H1 (cell line): ENCODE data around the gene MED29. TPM values are rescaled to one million over a fixed set of nuclear protein-coding genes. Genes with fewer than 3 reads are reported as not detected.

Experiments used
- CTCF ChIA-PET: fragments of 300-600 bp; sonication (Branson Sonifier 250); formaldehyde crosslinking; loops from one replicate; lab custom pipeline; 2021; ENCODE audit not compliant: partially characterized antibody; lab: Charles Lee
- POLR2A ChIA-PET: fragments of 300-600 bp; sonication (Branson Sonifier 250); formaldehyde crosslinking; loops from one replicate; lab custom pipeline; 2021; ENCODE audit warnings: inconsistent platforms; ENCODE audit not compliant: partially characterized antibody; lab: Charles Lee
- DNase-seq, 2 experiments: peaks; one replicate each; pipeline versions ENCODE4 v3.0.0 to v3.0.0-alpha.2; 2010 to 2022; ENCODE audit warnings: low spot score in 2 of 2, low read depth in 1 of 2, mixed read lengths in 1 of 2
- FAIRE-seq: peaks from 2 replicates; lab custom pipeline; 2011; peaks lifted over from hg19 to GRCh38; lab: Jason Lieb, UNC
- H2AFZ ChIP-seq: 2 replicates; pipeline ENCODE4 v1.8.1; 2012; ENCODE audit warnings: low read length, inconsistent platforms
- H2AK5ac ChIP-seq: 2 replicates; pipeline ENCODE4 v1.6.1; 2013; ENCODE audit warnings: low read depth, low read length
- H2BK120ac ChIP-seq: replicated peaks from 2 replicates; pipeline ENCODE3; 2013; ENCODE audit warnings: low read depth, low read length, inconsistent platforms
- H2BK12ac ChIP-seq: 2 replicates; pipeline ENCODE4 v1.6.1; 2013; ENCODE audit warnings: low read depth, low read length
- H2BK15ac ChIP-seq: 2 replicates; pipeline ENCODE4 v1.6.1; 2013; ENCODE audit warnings: low read length
- H2BK20ac ChIP-seq: 2 replicates; pipeline ENCODE4 v1.6.1; 2013; ENCODE audit warnings: low read length
- H2BK5ac ChIP-seq: 2 replicates; pipeline ENCODE4 v1.6.1; 2013; ENCODE audit warnings: low read depth, low read length
- H3K14ac ChIP-seq: 2 replicates; pipeline ENCODE4 v1.6.1; 2013; ENCODE audit warnings: inconsistent platforms; ENCODE audit not compliant: insufficient read length
- H3K18ac ChIP-seq: 2 replicates; pipeline ENCODE4 v1.6.1; 2013; ENCODE audit warnings: low read length; ENCODE audit errors: extremely low read depth
- H3K23ac ChIP-seq: 2 replicates; pipeline ENCODE4 v1.6.1; 2013; ENCODE audit warnings: inconsistent platforms; ENCODE audit not compliant: insufficient read length
- H3K23me2 ChIP-seq: 2 replicates; pipeline ENCODE4 v1.6.1; 2013; ENCODE audit warnings: low read depth, low read length
- H3K27ac ChIP-seq: 2 replicates; pipeline ENCODE4 v1.6.1; 2011; ENCODE audit warnings: low read depth, low read length, inconsistent platforms
- H3K27me3 ChIP-seq, 4 experiments: replicated peaks in 1 of 4; 1 replicate in 1 of 4; 2 replicates in 3 of 4; pipeline versions ENCODE4 v1.6.1 to v1.8.1; 2011 to 2013; ENCODE audit warnings: low read length in 3 of 4, mild to moderate bottlenecking in 3 of 4, inconsistent platforms in 2 of 4, mixed read lengths in 2 of 4, moderate library complexity in 1 of 4; ENCODE audit not compliant: control insufficient read depth in 3 of 4, insufficient read depth in 3 of 4; ENCODE audit errors: extremely low read depth in 1 of 4
- H3K36me3 ChIP-seq, 4 experiments: 2 replicates each; pipeline versions ENCODE4 v1.6.1 to v1.8.1; 2011 to 2013; ENCODE audit warnings: mild to moderate bottlenecking in 4 of 4, low read length in 3 of 4, moderate library complexity in 2 of 4, control low read depth in 1 of 4, inconsistent platforms in 1 of 4; ENCODE audit not compliant: insufficient read depth in 4 of 4, control insufficient read depth in 2 of 4
- H3K4ac ChIP-seq: replicated peaks from 2 replicates; pipeline ENCODE3; 2013; ENCODE audit warnings: low read length, low read depth, mixed read lengths, inconsistent platforms; ENCODE audit not compliant: insufficient read length
- H3K4me1 ChIP-seq, 4 experiments: replicated peaks in 1 of 4; 1 replicate in 1 of 4; 2 replicates in 3 of 4; pipeline versions ENCODE4 v1.6.1 to v1.8.1; 2011 to 2013; ENCODE audit warnings: low read length in 3 of 4, inconsistent platforms in 2 of 4, mixed read lengths in 1 of 4; ENCODE audit not compliant: insufficient read depth in 4 of 4, control insufficient read depth in 3 of 4
- H3K4me2 ChIP-seq, 2 experiments: 2 replicates each; pipeline versions ENCODE4 v1.6.1 to v1.8.1; 2011 to 2013; ENCODE audit warnings: low read depth in 2 of 2, low read length in 2 of 2, control low read depth in 1 of 2, inconsistent platforms in 1 of 2, mild to moderate bottlenecking in 1 of 2; ENCODE audit not compliant: insufficient read depth in 1 of 2
- H3K4me3 ChIP-seq, 4 experiments: fragments of 200-600, 300-600 bp in 1 of 4; sonication (generic), shearing (Covaris generic), sonication (Bioruptor Twin) in 1 of 4; 2 replicates each; pipeline versions ENCODE4 v1.5.1 to v1.8.1; 2011 to 2016; ENCODE audit warnings: low read length in 4 of 4, low read depth in 3 of 4, control low read depth in 2 of 4, inconsistent platforms in 2 of 4, mild to moderate bottlenecking in 2 of 4, mixed read lengths in 1 of 4, moderate library complexity in 1 of 4; ENCODE audit not compliant: insufficient read depth in 2 of 4; ENCODE audit errors: extremely low read depth in 1 of 4
- H3K56ac ChIP-seq: replicated peaks from 2 replicates; pipeline ENCODE3; 2013; ENCODE audit warnings: low read depth, mild to moderate bottlenecking, mixed read lengths, low read length, inconsistent platforms; ENCODE audit not compliant: insufficient read length
- H3K79me1 ChIP-seq: 2 replicates; pipeline ENCODE4 v1.6.1; 2013; ENCODE audit warnings: low read depth, low read length, control low read depth
- H3K79me2 ChIP-seq, 2 experiments: 2 replicates each; pipeline versions ENCODE4 v1.6.1 to v1.8.1; 2012 to 2013; ENCODE audit warnings: low read length in 2 of 2, mild to moderate bottlenecking in 2 of 2, inconsistent platforms in 1 of 2; ENCODE audit not compliant: insufficient read depth in 2 of 2, control insufficient read depth in 1 of 2
- H3K9ac ChIP-seq, 4 experiments: replicated peaks in 1 of 4; 1 replicate in 1 of 4; 2 replicates in 3 of 4; pipeline versions ENCODE4 v1.6.1 to v1.8.1; 2011 to 2013; ENCODE audit warnings: low read depth in 3 of 4, low read length in 3 of 4, control low read depth in 2 of 4, mild to moderate bottlenecking in 2 of 4, moderate library complexity in 2 of 4, inconsistent platforms in 1 of 4; ENCODE audit errors: extremely low read depth in 1 of 4
- H3K9me3 ChIP-seq, 2 experiments: 2 replicates each; pipeline versions ENCODE4 v1.6.1 to v1.8.1; 2012 to 2013; ENCODE audit warnings: mild to moderate bottlenecking in 2 of 2, moderate library complexity in 2 of 2, control low read depth in 1 of 2, inconsistent platforms in 1 of 2, low read depth in 1 of 2, low read length in 1 of 2, mixed read lengths in 1 of 2; ENCODE audit not compliant: insufficient read depth in 2 of 2
- H4K20me1 ChIP-seq, 2 experiments: replicated peaks in 1 of 2; 2 replicates each; pipeline versions ENCODE3 to v1.8.1; 2011 to 2013; ENCODE audit warnings: inconsistent platforms in 2 of 2, low read length in 2 of 2, mild to moderate bottlenecking in 1 of 2; ENCODE audit not compliant: insufficient read depth in 2 of 2, control insufficient read depth in 1 of 2
- H4K5ac ChIP-seq: 2 replicates; pipeline ENCODE4 v1.6.1; 2013; ENCODE audit warnings: low read length, low read depth, mixed read lengths, inconsistent platforms; ENCODE audit not compliant: insufficient read length
- H4K8ac ChIP-seq: 2 replicates; pipeline ENCODE4 v1.8.0; 2013; ENCODE audit warnings: mild to moderate bottlenecking, moderate library complexity, low read length, inconsistent platforms; ENCODE audit not compliant: insufficient read depth; ENCODE audit errors: extremely low read depth
- H4K91ac ChIP-seq: replicated peaks from 2 replicates; pipeline ENCODE3; 2013; ENCODE audit warnings: low read length, mixed read lengths, inconsistent platforms; ENCODE audit not compliant: insufficient read length
- BACH1 ChIP-seq: IDR thresholded peaks from 2 replicates; pipeline ENCODE4 v1.6.1; 2012; ENCODE audit warnings: low read length, improper control_type of control experiment
- CBX8 ChIP-seq: fragments of 300-800, 300-1000 bp; sonication (generic); IDR thresholded peaks from 2 replicates; pipeline ENCODE4 v1.7.1; 2016; ENCODE audit warnings: low read depth, low read length, borderline replicate concordance
- EZH2 ChIP-seq: fragments of 200-600 bp; sonication (generic); IDR thresholded peaks from 2 replicates; pipeline ENCODE4 v1.7.1; 2012; ENCODE audit warnings: low read depth, mild to moderate bottlenecking, moderate library complexity, low read length, inconsistent platforms; ENCODE audit not compliant: severe bottlenecking
- FOSL1 ChIP-seq: IDR thresholded peaks from 2 replicates; pipeline ENCODE4 v1.6.1; 2011; ENCODE audit warnings: mild to moderate bottlenecking, low read depth, low read length, moderate library complexity; ENCODE audit not compliant: insufficient read depth
- KDM5A ChIP-seq: fragments of 200-600 bp; IDR thresholded peaks from 2 replicates; pipeline ENCODE4 v1.7.1; 2012; ENCODE audit warnings: mild to moderate bottlenecking, low read length, inconsistent platforms, mixed read lengths
- MAFK ChIP-seq: IDR thresholded peaks from 2 replicates; pipeline ENCODE4 v1.6.1; 2012; ENCODE audit warnings: low read depth, mild to moderate bottlenecking, improper control_type of control experiment, low read length
- NANOG ChIP-seq: IDR thresholded peaks from 2 replicates; pipeline ENCODE4 v1.6.1; 2011; ENCODE audit warnings: low read length, low read depth, mild to moderate bottlenecking, inconsistent platforms; ENCODE audit not compliant: insufficient read depth, poor library complexity, severe bottlenecking
- POLR2AphosphoS5 ChIP-seq: IDR thresholded peaks from 2 replicates; pipeline ENCODE4 v1.6.1; 2011; ENCODE audit warnings: low read depth, low read length
- SRF ChIP-seq: IDR thresholded peaks from 2 replicates; pipeline ENCODE4 v1.6.1; 2011; ENCODE audit warnings: mild to moderate bottlenecking, low read depth, low read length, moderate library complexity
- SUZ12 ChIP-seq: fragments of 200-600 bp; sonication (generic); IDR thresholded peaks from 2 replicates; pipeline ENCODE4 v1.6.1; 2012; ENCODE audit warnings: mild to moderate bottlenecking, inconsistent platforms, low read length, moderate library complexity, mixed read lengths
- YY1 ChIP-seq: IDR thresholded peaks from 2 replicates; pipeline ENCODE4 v1.6.1; 2011; ENCODE audit warnings: low read depth, mild to moderate bottlenecking, low read length
- WGBS, 2 experiments: shearing (Covaris generic) in 1 of 2; methylation state at CpG; one replicate each; pipeline versions ENCODE4 v1.1.6 to v1.1.7; 2013 to 2015; ENCODE audit warnings: low lambda C conversion rate in 2 of 2, mixed read lengths in 2 of 2, inconsistent platforms in 1 of 2, low coverage in 1 of 2, missing lambda C conversion rate in 1 of 2; ENCODE audit not compliant: insufficient replicate concordance in 2 of 2, insufficient coverage in 1 of 2, insufficient read length in 1 of 2; ENCODE audit errors: extremely low coverage in 1 of 2, missing lambda C conversion rate in 1 of 2; 5-methylcytosine and 5-hydroxymethylcytosine counted together
- polyA plus RNA-seq, 7 experiments: library from polyadenylated mRNA; depleted of rRNA in 3 of 7; stranded (reverse) in 5 of 7; unstranded in 2 of 7; fragments of >200 nt in 5 of 7; fragments of 200-250 nt in 2 of 7; gene quantifications; 1 replicate in 5 of 7; 2 replicates in 1 of 7; 4 replicates in 1 of 7; pipeline versions ENCODE4 v1.2.1 to v1.2.3, GENCODE V29; 2011 to 2013; ENCODE audit warnings: missing spikeins in 2 of 7, mixed read lengths in 2 of 7
- total RNA-seq: library from RNA; stranded (reverse); fragmentation: NEBNext Ultra II Directional; extraction: Animal tissue kit (Norgen Biotek cat#: 25700); gene quantifications from 2 replicates; pipeline ENCODE4 v1.2.1, GENCODE V29; 2021
- TF ChIP-seq, protein P1 (sequence below), 3 experiments: IDR thresholded peaks; 1 replicate in 2 of 3; 2 replicates in 1 of 3; pipeline versions ENCODE4 v1.5.1 to v1.6.1; 2011; ENCODE audit warnings: low read length in 3 of 3, mild to moderate bottlenecking in 3 of 3, inconsistent platforms in 2 of 3, low read depth in 1 of 3, moderate library complexity in 1 of 3; ENCODE audit not compliant: insufficient read depth in 1 of 3; ENCODE audit errors: control extremely low read depth in 1 of 3

MED29 gene
- total and polyA plus RNA-seq, 2 of the 8 experiments (the other 6 are each of a cell fraction or from before 2014, with no cell fraction given): 31.1 to 52.5 TPM

GRCh38 chr19:39360599-39360998 is 30.6 kb upstream of the MED29 start:
- POLR2A ChIA-PET: interaction anchor here (4.5 kb wide), 1 partner anchor 29 kb away, joined by 25 read pairs; the partner anchor contains the start of genes MED29 and PAF1
- H3K36me3 ChIP-seq: peaks cover 21 to 51% (median 45%) of the 10 kb centered on the region in 4 experiments
- DNase-seq: no peak
- no peak for TF ChIP-seq KDM5A
- no peak for TF ChIP-seq NANOG
- no peak for TF ChIP-seq CBX8
- TF ChIP-seq FOSL1: no peak
- TF ChIP-seq BACH1: no peak
- TF ChIP-seq MAFK: no peak
- TF ChIP-seq SUZ12: no peak
- TF ChIP-seq SRF: no peak
- TF ChIP-seq, protein P1, sequence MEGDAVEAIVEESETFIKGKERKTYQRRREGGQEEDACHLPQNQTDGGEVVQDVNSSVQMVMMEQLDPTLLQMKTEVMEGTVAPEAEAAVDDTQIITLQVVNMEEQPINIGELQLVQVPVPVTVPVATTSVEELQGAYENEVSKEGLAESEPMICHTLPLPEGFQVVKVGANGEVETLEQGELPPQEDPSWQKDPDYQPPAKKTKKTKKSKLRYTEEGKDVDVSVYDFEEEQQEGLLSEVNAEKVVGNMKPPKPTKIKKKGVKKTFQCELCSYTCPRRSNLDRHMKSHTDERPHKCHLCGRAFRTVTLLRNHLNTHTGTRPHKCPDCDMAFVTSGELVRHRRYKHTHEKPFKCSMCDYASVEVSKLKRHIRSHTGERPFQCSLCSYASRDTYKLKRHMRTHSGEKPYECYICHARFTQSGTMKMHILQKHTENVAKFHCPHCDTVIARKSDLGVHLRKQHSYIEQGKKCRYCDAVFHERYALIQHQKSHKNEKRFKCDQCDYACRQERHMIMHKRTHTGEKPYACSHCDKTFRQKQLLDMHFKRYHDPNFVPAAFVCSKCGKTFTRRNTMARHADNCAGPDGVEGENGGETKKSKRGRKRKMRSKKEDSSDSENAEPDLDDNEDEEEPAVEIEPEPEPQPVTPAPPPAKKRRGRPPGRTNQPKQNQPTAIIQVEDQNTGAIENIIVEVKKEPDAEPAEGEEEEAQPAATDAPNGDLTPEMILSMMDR (IDR thresholded peaks at IDR 0.05; ENCODE audit: control extremely low read depth in 1 of 3, insufficient read depth in 1 of 3, low read depth in 1 of 3, low read length in 3 of 3): no peak
- TF ChIP-seq YY1: no peak
- no peak for TF ChIP-seq POLR2AphosphoS5
- no peak for TF ChIP-seq EZH2

More at GRCh38 chr19:39360599-39360998, 30.6 kb upstream of the MED29 start:
- no peak overlapping the region for H3K18ac ChIP-seq
- no peaks in the 10 kb centered on the region for H3K27me3 ChIP-seq
- no peak overlapping the region for H2BK120ac ChIP-seq
- H4K91ac ChIP-seq: no peak overlapping the region
- no peak overlapping the region for H3K27ac ChIP-seq
- no peaks in the 10 kb centered on the region; the same call in 1 of the 2 replicates for H3K79me1 ChIP-seq
- H3K4me1 ChIP-seq: no peaks in the 10 kb centered on the region
- no peak for FAIRE-seq
- H4K20me1 ChIP-seq: peaks cover 6 to 10% of the 10 kb centered on the region in 2 experiments
- no peak overlapping the region for H3K14ac ChIP-seq
- no peak overlapping the region for H2AK5ac ChIP-seq
- H2BK5ac ChIP-seq: no peak overlapping the region
- H4K8ac ChIP-seq: no peak overlapping the region
- H3K4ac ChIP-seq: no peak overlapping the region
- H2AFZ ChIP-seq: no peak overlapping the region
- no peaks in the 10 kb centered on the region for H3K9me3 ChIP-seq
- CTCF ChIA-PET: interaction anchor here (0.6 to 1.6 kb wide), 2 partner anchors 37 to 1418 kb away, joined by 3 read pairs; partner anchors contain the start of gene RAB4B
- H3K56ac ChIP-seq: no peak overlapping the region
- H2BK12ac ChIP-seq: no peak overlapping the region
- H3K79me2 ChIP-seq: no peaks in the 10 kb centered on the region
- H4K5ac ChIP-seq: no peak overlapping the region
- no peak overlapping the region for H3K23ac ChIP-seq
- WGBS, 2 experiments: 89% methylated on average over 1 of the region's 1 CpG; no CpG with 5 or more reads in 1 of the 2 experiments
- no peak overlapping the region for H2BK15ac ChIP-seq
- H3K23me2 ChIP-seq: no peaks in the 10 kb centered on the region
- H3K4me3 ChIP-seq: no peak overlapping the region
- no peak overlapping the region for H3K9ac ChIP-seq
- no peak overlapping the region for H2BK20ac ChIP-seq
- no peak overlapping the region for H3K4me2 ChIP-seq
